GM19099 (cell line): ENCODE results near the gene IRAK1.

Experiments
- POLR2A ChIP-seq: IDR thresholded peaks from 3 replicates; pipeline ENCODE4 v1.6.1; 2011; ENCODE audit warnings: low read depth; ENCODE audit not compliant: insufficient read length; ENCODE audit errors: extremely low read depth

The IRAK1 gene

GRCh38 chrX:154030266-154030665, 10.6 kb upstream of the IRAK1 start:
- TF ChIP-seq POLR2A, result no peak

GRCh38 chrX:154029439-154029838, 9.7 kb upstream of the IRAK1 start:
- no peak for TF ChIP-seq POLR2A

- no peak for TF ChIP-seq POLR2A
Measured at GRCh38 chrX:154028502-154029184, 8.9 kb upstream of the IRAK1 start.

GRCh38 chrX:154027986-154028385, 8.3 kb upstream of the IRAK1 start:
- TF ChIP-seq POLR2A, result no peak

- TF ChIP-seq POLR2A, result no peak
Measured at GRCh38 chrX:154027022-154027402, 7.3 kb upstream of the IRAK1 start.

GRCh38 chrX:154026136-154027021, 6.7 kb upstream of the IRAK1 start:
- no peak for TF ChIP-seq POLR2A

GRCh38 chrX:154025230-154025629, 5.5 kb upstream of the IRAK1 start:
- TF ChIP-seq POLR2A, result no peak

GRCh38 chrX:154024271-154024670, 4.6 kb upstream of the IRAK1 start:
- no peak for TF ChIP-seq POLR2A

GRCh38 chrX:154023276-154024000, 3.7 kb upstream of the IRAK1 start:
- TF ChIP-seq POLR2A, result no peak

- no peak for TF ChIP-seq POLR2A
Measured at GRCh38 chrX:154022108-154022507, 2.4 kb upstream of the IRAK1 start.

GRCh38 chrX:154021131-154021611, 1.5 kb upstream of the IRAK1 start:
- TF ChIP-seq POLR2A, result no peak

GRCh38 chrX:154020536-154021115, 924 bp upstream of the IRAK1 start:
- TF ChIP-seq POLR2A, result no peak

GRCh38 chrX:154019061-154019621, 561 bp downstream of the IRAK1 start:
- no peak for TF ChIP-seq POLR2A

- no peak for TF ChIP-seq POLR2A
Measured at GRCh38 chrX:154018518-154019060, 1.1 kb downstream of the IRAK1 start.
